GM10248 (cell line): ENCODE data around the gene BACH2.

Experiments
- CTCF ChIA-PET: fragments of 300-600 bp; sonication (Branson Sonifier 250); formaldehyde crosslinking; extraction: SDS; loops from one replicate; lab custom pipeline; 2021; ENCODE audit warnings: antibody characterized with exemption; lab: Yijun Ruan, JAX
- POLR2A ChIA-PET: fragments of 350-650 bp; sonication (Branson Sonifier 250); formaldehyde crosslinking; extraction: SDS; loops from one replicate; lab custom pipeline; 2020; ENCODE audit warnings: antibody characterized with exemption; lab: Yijun Ruan, JAX
- DNase-seq: peaks from one replicate; pipeline ENCODE4 v3.0.0; 2012; ENCODE audit errors: extremely low spot score
- TF ChIP-seq, protein P1 (sequence below): IDR thresholded peaks from 2 replicates; pipeline ENCODE4 v1.5.1; 2012; ENCODE audit warnings: mild to moderate bottlenecking, low read depth; ENCODE audit errors: extremely low read depth, missing control alignments, control extremely low read depth

The BACH2 gene

DNA sequence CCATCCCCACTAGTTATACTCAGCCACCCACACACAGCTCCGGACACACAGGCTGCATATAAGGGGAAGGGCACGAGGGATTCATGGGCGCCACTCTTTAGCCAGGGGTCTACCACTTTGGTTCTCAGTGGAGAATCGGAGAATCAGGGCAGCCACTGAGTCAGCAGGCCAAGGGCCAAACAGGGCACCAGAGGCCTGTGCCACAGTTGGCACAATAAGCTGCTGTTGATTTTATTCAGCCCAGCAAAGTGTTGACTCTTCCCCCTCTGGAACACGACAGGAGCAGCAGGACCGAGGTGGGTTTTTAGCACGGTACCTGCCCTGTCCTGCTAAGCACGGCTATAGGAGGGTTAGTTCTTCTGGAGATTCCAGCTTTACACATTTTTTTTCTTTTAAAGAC lies 354.0 kb downstream of the BACH2 start:
- ChIA-PET POLR2A (no interaction called here), CTCF (interaction anchor here (1.2 to 9.6 kb wide), 4 partner anchors 9 to 537 kb away, joined by 3 to 136 read pairs (median 16); no protein-coding TSS in a partner anchor)
- TF ChIP-seq, protein P1, sequence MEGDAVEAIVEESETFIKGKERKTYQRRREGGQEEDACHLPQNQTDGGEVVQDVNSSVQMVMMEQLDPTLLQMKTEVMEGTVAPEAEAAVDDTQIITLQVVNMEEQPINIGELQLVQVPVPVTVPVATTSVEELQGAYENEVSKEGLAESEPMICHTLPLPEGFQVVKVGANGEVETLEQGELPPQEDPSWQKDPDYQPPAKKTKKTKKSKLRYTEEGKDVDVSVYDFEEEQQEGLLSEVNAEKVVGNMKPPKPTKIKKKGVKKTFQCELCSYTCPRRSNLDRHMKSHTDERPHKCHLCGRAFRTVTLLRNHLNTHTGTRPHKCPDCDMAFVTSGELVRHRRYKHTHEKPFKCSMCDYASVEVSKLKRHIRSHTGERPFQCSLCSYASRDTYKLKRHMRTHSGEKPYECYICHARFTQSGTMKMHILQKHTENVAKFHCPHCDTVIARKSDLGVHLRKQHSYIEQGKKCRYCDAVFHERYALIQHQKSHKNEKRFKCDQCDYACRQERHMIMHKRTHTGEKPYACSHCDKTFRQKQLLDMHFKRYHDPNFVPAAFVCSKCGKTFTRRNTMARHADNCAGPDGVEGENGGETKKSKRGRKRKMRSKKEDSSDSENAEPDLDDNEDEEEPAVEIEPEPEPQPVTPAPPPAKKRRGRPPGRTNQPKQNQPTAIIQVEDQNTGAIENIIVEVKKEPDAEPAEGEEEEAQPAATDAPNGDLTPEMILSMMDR = no peak
- DNase-seq = no peak

DNA sequence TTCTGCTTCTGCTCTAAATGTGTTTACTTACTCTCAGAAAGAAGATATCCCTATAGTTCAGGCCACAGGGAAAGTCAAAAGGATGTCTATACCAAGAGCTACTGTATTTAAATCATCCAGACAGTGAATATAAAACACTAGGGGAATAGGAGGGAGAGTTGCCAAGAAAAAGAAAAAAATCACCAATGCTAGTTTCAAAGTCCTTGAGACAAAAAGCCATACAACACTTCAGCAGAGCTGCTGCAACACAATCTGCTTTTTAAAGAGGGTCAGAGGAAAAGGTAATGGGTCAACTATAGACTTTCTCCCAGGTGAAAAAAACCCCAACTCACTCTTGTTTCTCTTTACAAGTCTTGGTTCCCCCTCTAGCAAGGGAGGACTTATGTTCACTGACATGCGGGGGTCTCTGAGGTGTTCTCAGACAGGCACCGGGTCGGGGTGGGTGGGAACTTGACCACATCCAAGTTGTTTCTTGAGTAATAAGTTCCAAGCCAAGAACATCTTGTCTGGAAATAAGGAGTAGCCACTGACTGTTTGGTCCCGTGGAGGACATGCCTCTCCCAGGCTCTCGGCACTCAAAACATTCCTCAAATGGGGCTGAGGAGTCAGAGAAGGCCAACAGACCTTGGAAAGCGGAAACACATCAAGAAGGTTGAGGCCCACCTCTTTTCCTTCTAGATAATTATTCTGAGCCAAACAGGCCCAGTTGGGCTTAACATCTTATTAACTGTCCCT lies 354.7 kb downstream of the BACH2 start:
- no peak for DNase-seq
- CTCF ChIA-PET = interaction anchor here (1.3 to 9.6 kb wide), 5 partner anchors 11 to 559 kb away, joined by 3 to 136 read pairs (median 25); no protein-coding TSS in a partner anchor
- POLR2A ChIA-PET = no interaction called here
- TF ChIP-seq, protein P1 = no peak

DNA sequence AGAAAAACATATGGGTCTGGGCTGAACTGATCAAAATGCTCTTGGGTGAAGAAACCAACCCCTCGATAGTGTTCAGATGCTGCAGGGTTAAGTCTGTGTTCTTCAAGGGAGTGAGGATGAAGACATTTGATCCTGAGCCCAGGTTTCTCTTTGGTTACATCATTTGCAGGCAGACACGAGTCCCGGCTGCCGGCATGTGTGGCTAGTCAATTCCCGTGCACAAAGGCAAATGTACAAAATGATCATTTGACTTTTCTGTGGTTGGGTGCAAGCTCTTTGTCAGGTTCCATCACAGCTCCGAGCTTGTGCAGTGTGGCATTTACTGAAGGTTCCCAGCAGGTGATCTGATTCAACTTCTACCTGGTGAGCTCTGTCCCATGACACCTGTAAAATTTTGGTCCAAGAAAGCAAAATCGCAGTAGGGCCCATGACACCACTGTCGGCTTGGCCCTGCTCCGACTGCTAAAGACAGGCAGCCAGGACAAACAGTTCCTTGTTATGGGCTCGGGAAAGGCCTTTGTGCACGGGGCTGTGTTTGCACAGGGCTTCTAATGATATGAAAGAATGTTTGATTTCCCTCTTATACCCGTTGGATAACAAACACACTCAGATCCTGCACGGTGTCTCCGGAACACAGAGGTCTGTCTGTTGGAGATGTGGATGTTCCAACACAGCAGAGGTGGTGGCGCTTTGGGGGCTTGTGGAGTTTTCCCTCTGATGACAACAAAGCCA lies 355.4 kb downstream of the BACH2 start:
- DNase-seq = no peak
- TF ChIP-seq, protein P1 = no peak
- ChIA-PET CTCF (interaction anchor here (0.7 to 9.6 kb wide), 59 partner anchors 8 to 959 kb away, joined by 3 to 136 read pairs (median 4); partner anchors contain the start of gene ANKRD6), POLR2A (no interaction called here)

DNA sequence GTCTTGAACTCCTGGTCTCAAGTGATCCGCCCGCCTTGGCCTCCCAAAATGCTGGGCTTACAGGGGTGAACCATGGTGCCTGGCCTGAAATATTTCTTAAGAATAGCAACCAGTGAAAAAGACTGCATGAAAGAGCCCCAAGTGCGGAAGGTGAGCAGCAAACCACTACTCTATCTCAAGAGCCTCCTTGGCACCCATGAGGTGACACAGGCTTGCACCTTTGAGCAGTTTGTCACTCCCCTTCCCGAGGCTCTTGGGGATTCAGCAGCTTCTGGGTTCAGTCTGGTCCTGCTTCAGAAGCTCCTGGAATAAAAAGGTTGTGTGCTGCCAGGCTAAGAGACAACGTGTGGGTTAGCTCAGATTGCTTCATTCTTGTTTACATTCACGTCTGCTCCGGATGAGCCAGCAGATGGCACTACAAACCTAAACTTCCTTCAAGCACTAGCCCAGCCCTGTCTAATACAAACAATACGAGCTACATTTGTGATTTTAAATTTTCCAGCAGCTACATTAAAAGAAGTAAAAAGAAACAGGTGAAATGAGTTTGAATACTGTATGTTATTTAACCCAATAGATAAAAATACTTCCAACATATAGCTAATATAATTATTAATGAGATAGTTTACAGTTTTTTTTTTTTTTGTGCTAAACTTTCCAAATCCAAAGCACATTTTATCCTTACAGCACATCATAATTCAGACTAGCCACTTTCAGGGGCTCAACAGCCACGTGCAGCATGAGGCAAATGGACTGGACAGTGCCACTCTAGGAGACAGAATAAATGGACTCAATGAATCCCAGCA lies 356.2 kb downstream of the BACH2 start:
- TF ChIP-seq, protein P1 = peak; percentile 65
- DNase-seq = peak; percentile 75
- ChIA-PET CTCF (interaction anchor here (0.6 to 9.6 kb wide), 63 partner anchors 8 to 960 kb away, joined by 3 to 136 read pairs (median 4); partner anchors contain the start of gene ANKRD6), POLR2A (no interaction called here)

DNA sequence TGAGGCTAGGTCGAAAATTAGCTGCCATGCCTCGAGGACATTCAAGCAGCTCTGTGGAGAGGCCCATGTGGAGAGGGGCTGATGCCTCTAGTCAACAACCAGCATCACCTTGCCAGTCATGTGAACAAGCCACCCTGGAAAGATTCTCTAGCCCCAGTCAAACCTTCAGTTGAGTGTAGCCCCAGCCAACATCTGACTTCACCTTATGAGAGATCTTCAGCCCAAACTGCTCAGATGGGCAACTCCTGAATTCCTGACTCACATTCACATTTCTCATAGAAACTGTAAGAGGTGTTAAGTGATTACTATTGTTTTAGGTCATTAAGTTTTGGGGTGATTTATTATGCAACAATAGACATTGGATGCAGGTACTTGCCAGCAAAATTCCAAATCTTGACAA lies 357.5 kb downstream of the BACH2 start:
- POLR2A ChIA-PET = no interaction called here
- TF ChIP-seq, protein P1 = no peak
- DNase-seq = no peak
- CTCF ChIA-PET = interaction anchor here (9.6 kb wide), 1 partner anchor 540 kb away, joined by 136 read pairs; no protein-coding TSS in a partner anchor

DNA sequence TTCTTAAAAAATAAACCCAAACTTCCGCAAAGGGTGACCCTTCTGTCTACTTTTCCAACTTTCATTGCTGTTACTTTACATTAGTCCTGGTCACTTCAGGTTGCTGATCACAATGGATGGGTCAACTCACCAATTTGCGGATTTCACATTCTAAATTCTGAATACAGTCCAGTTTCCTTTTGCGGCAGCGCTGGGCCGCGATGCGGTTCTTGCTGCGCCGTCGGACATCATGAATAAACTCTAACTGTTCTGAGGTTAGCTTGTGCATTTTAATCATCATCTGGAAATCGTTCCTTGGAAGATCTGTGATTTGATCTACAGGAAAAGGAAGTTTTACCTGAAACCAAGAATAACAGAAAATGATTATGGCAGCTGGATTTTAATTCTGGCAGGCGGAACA lies 358.6 kb downstream of the BACH2 start:
- TF ChIP-seq, protein P1 = no peak
- DNase-seq = no peak
- ChIA-PET POLR2A (no interaction called here), CTCF (interaction anchor here (9.6 kb wide), 1 partner anchor 541 kb away, joined by 136 read pairs; no protein-coding TSS in a partner anchor)
